SK-N-SH (cell line): ENCODE results near the gene C1orf159. TPM values are rescaled to one million over a fixed set of nuclear protein-coding genes. Genes with fewer than 3 reads are reported as not detected.

ENCODE experiments used
- CTCF ChIA-PET: fragments of 300-600, 350-600 bp; formaldehyde crosslinking; extraction: SDS; loops from one replicate; lab custom pipeline; 2021; lab: Yijun Ruan, JAX
- POLR2A ChIA-PET: fragments of 350-600 bp; sonication (Branson Sonifier 250); formaldehyde crosslinking; extraction: SDS; loops from one replicate; lab custom pipeline; 2020; ENCODE audit warnings: antibody characterized with exemption, inconsistent platforms; lab: Yijun Ruan, JAX
- DNase-seq: peaks from one replicate; pipeline ENCODE4 v3.0.0; 2012
- H2AFZ ChIP-seq: fragments of 200-600 bp; sonication (generic); 2 replicates; pipeline ENCODE4 v1.8.1; 2016; ENCODE audit warnings: antibody characterized with exemption, mild to moderate bottlenecking, low read depth
- H3F3A ChIP-seq: fragments of 200-600 bp; sonication (generic); replicated peaks from 2 replicates; pipeline ENCODE3; 2016; ENCODE audit warnings: antibody characterized with exemption, mild to moderate bottlenecking; ENCODE audit not compliant: insufficient read depth
- H3K27ac ChIP-seq, 2 experiments: fragments of 200-500 bp in 1 of 2; fragments of 200-600 bp in 1 of 2; sonication (Bioruptor generic) in 1 of 2; sonication (generic), shearing (Covaris generic) in 1 of 2; 2 replicates each; pipeline versions ENCODE4 v1.5.1 to v1.6.1; 2014 to 2016; ENCODE audit warnings: low read depth in 2 of 2, inconsistent platforms in 1 of 2, low read length in 1 of 2, mild to moderate bottlenecking in 1 of 2, mixed read lengths in 1 of 2
- H3K27me3 ChIP-seq: fragments of 200-600 bp; sonication (generic), shearing (Covaris generic); 2 replicates; pipeline ENCODE4 v1.6.1; 2016; ENCODE audit warnings: mixed run types; ENCODE audit not compliant: insufficient read depth
- H3K36me3 ChIP-seq, 2 experiments: fragments of 200-500 bp in 1 of 2; fragments of 200-600 bp in 1 of 2; sonication (Bioruptor generic) in 1 of 2; sonication (generic) in 1 of 2; replicated peaks in 1 of 2; 2 replicates each; pipeline versions ENCODE3 to v1.5.1; 2014 to 2016; ENCODE audit warnings: low read length in 1 of 2, mild to moderate bottlenecking in 1 of 2; ENCODE audit not compliant: insufficient read depth in 2 of 2, control insufficient read depth in 1 of 2
- H3K4me1 ChIP-seq, 2 experiments: fragments of 200-500 bp in 1 of 2; fragments of 200-600 bp in 1 of 2; sonication (Bioruptor generic) in 1 of 2; sonication (generic), shearing (Covaris generic) in 1 of 2; 2 replicates each; pipeline versions ENCODE4 v1.5.1 to v1.6.1; 2014 to 2016; ENCODE audit warnings: low read depth in 1 of 2, low read length in 1 of 2, mixed run types in 1 of 2; ENCODE audit not compliant: insufficient read depth in 2 of 2, control insufficient read depth in 1 of 2
- H3K4me2 ChIP-seq: fragments of 200-600 bp; sonication (generic), shearing (Covaris generic); 2 replicates; pipeline ENCODE4 v1.6.1; 2017; ENCODE audit warnings: mixed run types
- H3K4me3 ChIP-seq, 2 experiments: fragments of 200-500 bp in 1 of 2; fragments of 200-600 bp in 1 of 2; sonication (Bioruptor generic) in 1 of 2; sonication (generic), shearing (Covaris generic) in 1 of 2; 2 replicates each; pipeline versions ENCODE4 v1.5.1 to v1.8.1; 2014 to 2016; ENCODE audit warnings: low read depth in 2 of 2, inconsistent platforms in 1 of 2, low read length in 1 of 2, mild to moderate bottlenecking in 1 of 2, mixed read lengths in 1 of 2, moderate library complexity in 1 of 2
- H3K79me2 ChIP-seq: fragments of 200-600 bp; sonication (generic); 2 replicates; pipeline ENCODE4 v1.8.1; 2017; ENCODE audit warnings: mild to moderate bottlenecking; ENCODE audit not compliant: insufficient read depth
- H3K9ac ChIP-seq: fragments of 200-600 bp; sonication (generic); 2 replicates; pipeline ENCODE4 v1.6.1; 2017; ENCODE audit warnings: mixed run types
- H3K9me2 ChIP-seq: fragments of 200-600 bp; sonication (generic); 2 replicates; pipeline ENCODE4 v1.6.1; 2017; ENCODE audit warnings: mixed run types
- H3K9me3 ChIP-seq: fragments of 200-600 bp; sonication (generic); 2 replicates; pipeline ENCODE4 v1.6.1; 2017; ENCODE audit warnings: mixed run types, mild to moderate bottlenecking, moderate library complexity
- H4K20me1 ChIP-seq: fragments of 200-600 bp; sonication (generic); 2 replicates; pipeline ENCODE4 v1.6.1; 2017; ENCODE audit warnings: mild to moderate bottlenecking, mixed run types; ENCODE audit not compliant: insufficient read depth
- ELF1 ChIP-seq: IDR thresholded peaks from 2 replicates; pipeline ENCODE4 v1.4.0; 2012
- EZH2phosphoT487 ChIP-seq: fragments of 200-600 bp; sonication (generic); IDR thresholded peaks from 2 replicates; pipeline ENCODE4 v1.6.1; 2017; ENCODE audit warnings: low read depth, mixed run types, mild to moderate bottlenecking, antibody characterized with exemption, moderate library complexity, borderline replicate concordance
- FOSL2 ChIP-seq: IDR thresholded peaks from 2 replicates; pipeline ENCODE4 v1.4.0; 2012; ENCODE audit warnings: low read depth, mild to moderate bottlenecking, moderate library complexity, borderline replicate concordance
- FOXM1 ChIP-seq: IDR thresholded peaks from 2 replicates; pipeline ENCODE4 v1.4.0; 2012; ENCODE audit warnings: low read depth, mild to moderate bottlenecking
- MEF2A ChIP-seq: IDR thresholded peaks from 2 replicates; pipeline ENCODE4 v1.4.0; 2012; ENCODE audit warnings: low read depth, borderline replicate concordance
- NFIC ChIP-seq: IDR thresholded peaks from 2 replicates; pipeline ENCODE4 v1.4.0; 2012; ENCODE audit warnings: borderline replicate concordance
- RXRA ChIP-seq: IDR thresholded peaks from 2 replicates; pipeline ENCODE4 v1.4.0; 2012; ENCODE audit warnings: low read depth, mild to moderate bottlenecking, borderline replicate concordance
- TAF1 ChIP-seq: IDR thresholded peaks from 2 replicates; pipeline ENCODE4 v1.6.1; 2012; ENCODE audit warnings: low read depth, mild to moderate bottlenecking, low read length, moderate library complexity, borderline replicate concordance
- TCF12 ChIP-seq: IDR thresholded peaks from 2 replicates; pipeline ENCODE4 v1.4.0; 2012
- WGBS: methylation state at CpG from one replicate; pipeline ENCODE4 v1.1.6; 2017; ENCODE audit warnings: low lambda C conversion rate; 5-methylcytosine and 5-hydroxymethylcytosine counted together
- polyA plus RNA-seq, 3 experiments: library from polyadenylated mRNA; depleted of rRNA; stranded (reverse); fragments of >200 nt; gene quantifications; 2 replicates each; pipeline ENCODE4 v1.2.3, GENCODE V29; 2012
- TF ChIP-seq, protein P1 (sequence below): fragments of 200-600 bp; sonication (generic); IDR thresholded peaks from 2 replicates; pipeline ENCODE4 v1.6.1; 2017; ENCODE audit warnings: antibody characterized with exemption, mild to moderate bottlenecking, moderate library complexity
- TF ChIP-seq, protein P2 (sequence below): IDR thresholded peaks from 2 replicates; pipeline ENCODE4 v1.4.0; 2012; ENCODE audit warnings: low read depth, borderline replicate concordance
- TF ChIP-seq, protein P3 (sequence below): IDR thresholded peaks from 2 replicates; pipeline ENCODE4 v1.6.1; 2012; ENCODE audit warnings: mild to moderate bottlenecking, low read depth, low read length, moderate library complexity

C1orf159 gene
- polyA plus RNA-seq, 1 of the 3 experiments (the other 2 are of a cell fraction), result 10.2 TPM

DNA sequence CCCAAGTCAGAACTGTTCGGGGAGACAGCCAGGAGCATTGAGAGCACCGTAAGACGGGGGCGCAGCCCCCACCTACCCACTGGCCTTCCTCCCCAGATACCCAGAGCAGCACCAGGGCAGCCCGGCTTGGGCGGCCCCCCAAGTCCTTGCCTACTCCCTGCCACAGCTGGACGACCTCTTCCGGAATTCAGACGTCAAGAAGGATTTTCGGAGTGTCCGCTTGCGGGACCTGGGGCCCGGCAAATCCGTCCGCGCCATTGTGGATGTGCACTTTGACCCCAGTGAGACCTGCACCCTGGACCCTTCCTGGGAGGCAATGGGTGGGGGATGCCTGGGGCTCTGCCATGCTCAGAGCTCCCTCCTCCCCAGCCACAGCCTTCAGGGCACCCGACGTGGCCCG lies 68.5 kb downstream of the C1orf159 start:
- no peak for DNase-seq
- H3K9ac ChIP-seq, result no peak overlapping the region
- H3K36me3 ChIP-seq, result peaks cover 0 to 25% of the 10 kb centered on the region in 2 experiments

More for the DNA sequence above, 68.5 kb downstream of the C1orf159 start:
- no peaks in the 10 kb centered on the region for H3K79me2 ChIP-seq
- H2AFZ ChIP-seq, result no peak overlapping the region
- H3K27me3 ChIP-seq, result no peaks in the 10 kb centered on the region
- H3K9me2 ChIP-seq, result no peaks in the 10 kb centered on the region
- ChIA-PET POLR2A (no interaction called here), CTCF (interaction anchor here (0.8 to 1.9 kb wide), 4 partner anchors 11 to 43 kb away, joined by 3 to 6 read pairs (median 4); no protein-coding TSS in a partner anchor)
- 100% methylated on average over 7 of the region's 19 CpGs for WGBS
- no peak overlapping the region for H3K4me3 ChIP-seq
- TF ChIP-seq FOXM1 (no peak), RXRA (no peak), ELF1 (no peak), NFIC (no peak), TAF1 (no peak), FOSL2 (no peak), TCF12 (no peak), EZH2phosphoT487 (no peak), MEF2A (no peak)
- TF ChIP-seq, protein P1, sequence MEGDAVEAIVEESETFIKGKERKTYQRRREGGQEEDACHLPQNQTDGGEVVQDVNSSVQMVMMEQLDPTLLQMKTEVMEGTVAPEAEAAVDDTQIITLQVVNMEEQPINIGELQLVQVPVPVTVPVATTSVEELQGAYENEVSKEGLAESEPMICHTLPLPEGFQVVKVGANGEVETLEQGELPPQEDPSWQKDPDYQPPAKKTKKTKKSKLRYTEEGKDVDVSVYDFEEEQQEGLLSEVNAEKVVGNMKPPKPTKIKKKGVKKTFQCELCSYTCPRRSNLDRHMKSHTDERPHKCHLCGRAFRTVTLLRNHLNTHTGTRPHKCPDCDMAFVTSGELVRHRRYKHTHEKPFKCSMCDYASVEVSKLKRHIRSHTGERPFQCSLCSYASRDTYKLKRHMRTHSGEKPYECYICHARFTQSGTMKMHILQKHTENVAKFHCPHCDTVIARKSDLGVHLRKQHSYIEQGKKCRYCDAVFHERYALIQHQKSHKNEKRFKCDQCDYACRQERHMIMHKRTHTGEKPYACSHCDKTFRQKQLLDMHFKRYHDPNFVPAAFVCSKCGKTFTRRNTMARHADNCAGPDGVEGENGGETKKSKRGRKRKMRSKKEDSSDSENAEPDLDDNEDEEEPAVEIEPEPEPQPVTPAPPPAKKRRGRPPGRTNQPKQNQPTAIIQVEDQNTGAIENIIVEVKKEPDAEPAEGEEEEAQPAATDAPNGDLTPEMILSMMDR, result no peak
- TF ChIP-seq, protein P2, sequence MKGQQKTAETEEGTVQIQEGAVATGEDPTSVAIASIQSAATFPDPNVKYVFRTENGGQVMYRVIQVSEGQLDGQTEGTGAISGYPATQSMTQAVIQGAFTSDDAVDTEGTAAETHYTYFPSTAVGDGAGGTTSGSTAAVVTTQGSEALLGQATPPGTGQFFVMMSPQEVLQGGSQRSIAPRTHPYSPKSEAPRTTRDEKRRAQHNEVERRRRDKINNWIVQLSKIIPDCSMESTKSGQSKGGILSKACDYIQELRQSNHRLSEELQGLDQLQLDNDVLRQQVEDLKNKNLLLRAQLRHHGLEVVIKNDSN, result no peak
- TF ChIP-seq, protein P3, sequence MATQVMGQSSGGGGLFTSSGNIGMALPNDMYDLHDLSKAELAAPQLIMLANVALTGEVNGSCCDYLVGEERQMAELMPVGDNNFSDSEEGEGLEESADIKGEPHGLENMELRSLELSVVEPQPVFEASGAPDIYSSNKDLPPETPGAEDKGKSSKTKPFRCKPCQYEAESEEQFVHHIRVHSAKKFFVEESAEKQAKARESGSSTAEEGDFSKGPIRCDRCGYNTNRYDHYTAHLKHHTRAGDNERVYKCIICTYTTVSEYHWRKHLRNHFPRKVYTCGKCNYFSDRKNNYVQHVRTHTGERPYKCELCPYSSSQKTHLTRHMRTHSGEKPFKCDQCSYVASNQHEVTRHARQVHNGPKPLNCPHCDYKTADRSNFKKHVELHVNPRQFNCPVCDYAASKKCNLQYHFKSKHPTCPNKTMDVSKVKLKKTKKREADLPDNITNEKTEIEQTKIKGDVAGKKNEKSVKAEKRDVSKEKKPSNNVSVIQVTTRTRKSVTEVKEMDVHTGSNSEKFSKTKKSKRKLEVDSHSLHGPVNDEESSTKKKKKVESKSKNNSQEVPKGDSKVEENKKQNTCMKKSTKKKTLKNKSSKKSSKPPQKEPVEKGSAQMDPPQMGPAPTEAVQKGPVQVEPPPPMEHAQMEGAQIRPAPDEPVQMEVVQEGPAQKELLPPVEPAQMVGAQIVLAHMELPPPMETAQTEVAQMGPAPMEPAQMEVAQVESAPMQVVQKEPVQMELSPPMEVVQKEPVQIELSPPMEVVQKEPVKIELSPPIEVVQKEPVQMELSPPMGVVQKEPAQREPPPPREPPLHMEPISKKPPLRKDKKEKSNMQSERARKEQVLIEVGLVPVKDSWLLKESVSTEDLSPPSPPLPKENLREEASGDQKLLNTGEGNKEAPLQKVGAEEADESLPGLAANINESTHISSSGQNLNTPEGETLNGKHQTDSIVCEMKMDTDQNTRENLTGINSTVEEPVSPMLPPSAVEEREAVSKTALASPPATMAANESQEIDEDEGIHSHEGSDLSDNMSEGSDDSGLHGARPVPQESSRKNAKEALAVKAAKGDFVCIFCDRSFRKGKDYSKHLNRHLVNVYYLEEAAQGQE, result no peak
- no peaks in the 10 kb centered on the region for H3F3A ChIP-seq
- no peaks in the 10 kb centered on the region for H4K20me1 ChIP-seq
- H3K9me3 ChIP-seq, result no peaks in the 10 kb centered on the region
- H3K27ac ChIP-seq, result no peak overlapping the region
- H3K4me1 ChIP-seq, result no peaks in the 10 kb centered on the region
- H3K4me2 ChIP-seq, result no peak overlapping the region
